ENCODE measurements around the gene USP33.
"Not testable (repeated sequence)": the region's sequence is repeated elsewhere in the genome, so short reads cannot be mapped to it uniquely, and the experiment has no call there.

The USP33 gene

GRCh38 chr1:77739235-77739634, 20.4 kb downstream of the USP33 start:
- DNase-seq (ENCODE audit: low read depth): no peak

- DNase-seq (ENCODE audit: low read depth): no peak
These were observed 27.6 kb downstream of the USP33 start for GRCh38 chr1:77732090-77732489.

DNA sequence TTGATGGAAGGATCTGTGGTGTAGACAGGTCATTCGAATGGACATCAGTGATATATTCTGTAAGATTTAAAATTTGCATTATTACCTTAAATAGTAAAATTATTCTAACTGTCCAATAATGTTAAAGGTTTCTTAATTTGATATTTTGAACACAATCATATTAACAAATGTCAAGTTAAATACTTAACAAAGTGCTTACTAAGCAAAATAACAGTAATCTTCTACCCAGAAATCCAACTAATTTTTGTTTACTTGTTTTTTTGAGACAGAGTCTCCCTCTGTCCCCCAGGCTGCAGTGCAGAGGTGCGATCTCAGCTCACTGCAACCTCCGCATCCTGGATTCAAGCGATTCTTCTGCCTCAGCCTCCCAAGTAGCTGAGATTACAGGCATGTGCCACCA, 33.9 kb downstream of the USP33 start:
- DNase-seq (ENCODE audit: low read depth): no peak

- no peak for DNase-seq (ENCODE audit: low read depth)
These were observed 41.5 kb downstream of the USP33 start for GRCh38 chr1:77718181-77718580.

DNA sequence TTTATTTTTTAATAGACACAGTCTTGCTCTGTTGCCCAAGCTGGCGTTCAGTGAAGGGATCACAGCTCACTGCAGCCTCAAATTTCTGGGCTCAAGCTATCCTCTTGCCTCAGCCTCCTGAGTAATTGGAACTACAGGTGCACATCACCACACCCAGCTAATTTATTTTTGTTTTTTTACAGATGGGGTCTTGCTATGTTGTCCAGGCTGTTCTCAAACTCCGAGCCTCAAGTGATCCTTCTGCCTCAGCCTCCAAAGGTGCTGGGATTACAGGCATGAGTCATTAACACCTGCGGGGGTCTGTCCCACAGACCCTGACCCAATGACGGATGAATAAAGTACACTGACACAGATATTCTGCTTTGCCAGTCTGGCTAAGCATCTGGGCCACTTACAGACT, 43.6 kb downstream of the USP33 start:
- DNase-seq (ENCODE audit: low read depth): no peak

DNA sequence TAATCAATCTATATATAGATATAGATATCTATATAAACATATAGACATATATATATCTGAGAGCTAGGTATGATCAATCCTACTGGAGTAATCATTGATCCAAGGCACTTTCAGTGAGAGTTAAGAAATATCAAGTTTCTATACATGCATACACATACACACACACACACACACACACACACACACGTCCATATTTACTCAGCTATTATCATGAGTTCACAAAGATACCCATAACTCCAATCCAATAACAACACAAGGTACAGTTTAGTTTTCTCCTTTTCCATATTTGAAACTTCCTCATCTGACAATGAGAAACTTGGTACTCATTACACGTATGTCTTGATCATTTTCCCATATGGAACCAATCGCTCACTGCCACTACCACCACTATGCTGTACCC, 49.9 kb downstream of the USP33 start:
- no peak for DNase-seq (ENCODE audit: low read depth)

DNA sequence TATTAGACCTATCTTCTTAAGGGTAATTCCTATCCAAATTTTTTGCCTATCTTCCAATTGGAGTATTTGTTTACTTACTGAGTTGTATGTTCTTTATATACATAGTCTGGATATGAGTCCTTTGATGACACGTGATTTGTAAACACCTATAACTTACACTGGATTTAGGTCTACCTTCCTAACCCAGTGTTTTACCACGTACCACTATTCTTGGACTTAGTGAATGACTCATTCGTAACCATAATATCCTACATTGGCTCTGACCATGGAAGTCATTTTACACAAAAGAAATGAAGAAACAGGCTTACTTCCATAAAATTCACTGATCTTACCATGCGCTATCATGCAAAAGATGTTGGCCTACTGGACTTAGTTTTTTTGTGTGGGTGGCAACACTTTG, 53.3 kb downstream of the USP33 start:
- no peak for DNase-seq (ENCODE audit: low read depth)

DNA sequence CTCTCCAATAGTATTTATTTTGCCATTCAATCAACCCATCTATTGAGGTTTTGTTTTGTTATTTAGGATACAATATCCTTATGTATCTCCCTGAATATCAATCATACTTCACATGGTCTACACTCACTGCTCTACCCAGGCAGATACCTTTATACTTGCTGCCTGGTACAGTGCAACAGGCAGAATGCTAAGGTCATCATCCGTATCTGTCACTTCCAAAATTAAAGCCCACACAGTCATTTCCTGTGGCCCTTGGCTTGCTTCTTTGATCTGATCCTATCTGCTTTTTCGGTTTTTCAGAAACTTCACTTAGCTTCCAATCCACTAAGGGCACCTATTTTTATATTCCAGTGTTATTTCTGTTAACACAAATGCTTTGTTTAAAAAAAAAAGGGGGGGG, 54.9 kb downstream of the USP33 start:
- no peak for DNase-seq (ENCODE audit: low read depth)

- not testable (repeated sequence) for DNase-seq (ENCODE audit: low read depth)
These were observed 60.0 kb downstream of the USP33 start for GRCh38 chr1:77699673-77700072.

- no peak for DNase-seq (ENCODE audit: low read depth)
These were observed 62.2 kb downstream of the USP33 start for GRCh38 chr1:77697441-77697840.

DNA sequence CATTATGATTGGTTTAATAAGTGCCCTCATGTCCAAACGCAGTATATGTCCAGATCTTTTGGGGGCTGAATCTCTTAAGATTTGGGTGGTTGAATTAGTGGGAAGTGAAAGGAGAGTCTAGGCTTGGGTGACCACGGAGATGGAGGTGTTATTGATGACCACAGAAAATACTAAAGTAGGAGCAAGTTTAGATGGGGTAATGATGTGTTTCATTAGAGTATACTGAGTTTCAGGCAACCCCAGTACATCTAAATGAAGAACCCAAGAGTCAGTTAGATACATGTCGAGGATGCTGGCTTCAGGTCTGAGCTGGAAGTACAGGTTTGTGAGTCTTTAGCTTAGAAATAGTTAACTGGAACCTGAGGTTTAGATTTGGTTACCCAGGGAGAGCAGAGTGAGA, 70.7 kb downstream of the USP33 start:
- DNase-seq (ENCODE audit: low read depth): no peak

- DNase-seq (ENCODE audit: low read depth): no peak
These were observed 72.1 kb downstream of the USP33 start for GRCh38 chr1:77687519-77687906.

GRCh38 chr1:77686796-77687518, 72.7 kb downstream of the USP33 start:
- no peak for DNase-seq (ENCODE audit: low read depth)

- peak; percentile 56 for DNase-seq (ENCODE audit: low read depth)
These were observed 76.2 kb downstream of the USP33 start for GRCh38 chr1:77683160-77684148.

GRCh38 chr1:77682460-77683159, 77.0 kb downstream of the USP33 start, which contains the start of gene ZZZ3:
Gene ZZZ3, minus strand, starts transcription at chr1:77682658. Its CDS starts 49,304 bp downstream, at chr1:77633354.
- DNase-seq (ENCODE audit: low read depth): peak; percentile 97

GRCh38 chr1:77680173-77680572, 79.5 kb downstream of the USP33 start:
- DNase-seq (ENCODE audit: low read depth): no peak

DNA sequence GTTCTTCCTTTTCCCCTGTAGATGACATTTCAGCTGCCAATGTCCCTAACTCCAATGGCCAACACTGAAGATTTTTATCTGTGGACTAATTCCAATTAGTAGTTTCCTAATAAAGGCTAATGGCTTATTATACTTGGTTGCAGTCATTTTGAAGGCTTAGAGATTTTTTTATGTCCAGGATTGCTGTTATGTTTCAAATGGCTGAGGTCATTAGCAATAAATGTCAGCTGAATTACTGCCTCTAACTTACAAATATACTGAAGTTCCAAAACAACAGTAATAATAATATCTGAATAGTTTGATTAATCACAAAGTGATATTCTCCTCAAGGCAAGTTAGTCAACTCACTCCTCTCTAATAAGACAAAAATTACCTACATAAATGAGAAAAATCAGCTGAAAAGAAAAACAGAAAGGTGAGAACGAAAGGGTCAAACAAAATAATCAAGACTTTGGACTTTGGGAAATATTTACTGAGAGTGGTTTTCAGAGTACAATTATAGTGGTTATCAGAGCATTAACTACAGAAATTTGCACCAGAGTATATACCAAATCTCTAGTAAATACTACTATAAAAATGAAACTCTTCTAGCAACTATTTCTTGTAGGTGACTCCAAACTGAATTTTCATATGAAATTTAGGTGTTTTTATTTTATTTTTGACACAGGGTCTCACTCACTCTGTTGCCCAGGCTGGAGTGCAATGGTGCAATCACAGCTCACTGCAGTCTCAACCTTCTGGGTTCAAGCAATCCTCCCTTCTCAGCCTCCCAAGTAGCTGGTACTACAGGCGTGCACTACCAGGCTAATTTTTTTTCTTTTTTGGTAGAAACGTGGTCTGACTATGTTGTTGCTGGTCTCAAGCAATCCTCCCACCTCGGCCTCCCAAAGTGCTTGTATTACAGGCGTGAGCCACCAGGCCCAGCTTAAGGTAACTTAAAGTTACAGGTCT, 80.7 kb downstream of the USP33 start:
- DNase-seq (ENCODE audit: low read depth): no peak

DNA sequence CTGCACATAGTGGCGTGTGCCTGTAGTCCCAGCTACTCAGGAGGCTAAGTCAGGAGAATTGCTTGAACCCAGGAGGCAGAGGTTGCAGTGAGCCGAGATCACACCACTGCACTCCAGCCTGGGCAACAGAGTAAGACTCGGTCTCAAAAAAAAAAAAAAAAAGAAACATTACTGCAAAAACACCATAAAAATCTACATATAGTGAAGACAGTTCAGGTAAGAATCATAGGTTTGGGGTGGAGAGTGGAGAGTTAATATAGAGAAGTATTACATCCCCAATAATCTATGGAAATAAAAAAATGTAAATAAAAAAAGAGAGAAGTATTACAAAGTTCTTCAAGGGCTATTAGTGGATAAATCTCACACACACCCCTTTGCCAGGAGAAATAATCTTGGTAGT, 84.8 kb downstream of the USP33 start:
- DNase-seq (ENCODE audit: low read depth): not testable (repeated sequence)

GRCh38 chr1:77673716-77674355, 85.8 kb downstream of the USP33 start:
- DNase-seq (ENCODE audit: low read depth): no peak

- no peak for DNase-seq (ENCODE audit: low read depth)
These were observed 86.6 kb downstream of the USP33 start for GRCh38 chr1:77673030-77673429.

GRCh38 chr1:77672374-77672773, 87.3 kb downstream of the USP33 start:
- no peak for DNase-seq (ENCODE audit: low read depth)

Measured in HS-5 (cell line).